Testis (tissue), 3 donors: ENCODE data around the gene ZNF302. TPM values are rescaled to one million over a fixed set of nuclear protein-coding genes. Genes with fewer than 3 reads are reported as not detected.
"Not testable (repeated sequence)": the region's sequence is repeated elsewhere in the genome, so short reads cannot be mapped to it uniquely, and the experiment has no call there.

ENCODE experiments used
- DNase-seq: peaks from one replicate; pipeline ENCODE4 v3.0.0-alpha.2; 2019
- H3K27ac ChIP-seq, 2 donors: fragments of 200-600 bp; sonication (generic); one replicate each; pipeline ENCODE4 v1.5.1; 2019
- H3K27me3 ChIP-seq: fragments of 200-600 bp; sonication (generic); one replicate; pipeline ENCODE4 v1.5.1; 2019
- H3K36me3 ChIP-seq: fragments of 200-600 bp; sonication (generic); one replicate; pipeline ENCODE4 v1.5.1; 2017; ENCODE audit warnings: low read depth; ENCODE audit errors: missing control alignments
- H3K4me1 ChIP-seq: fragments of 200-600 bp; sonication (generic); one replicate; pipeline ENCODE4 v1.5.1; 2019
- H3K4me3 ChIP-seq, 2 donors: fragments of 200-600 bp; sonication (generic); one replicate each; pipeline ENCODE4 v1.5.1; 2017 to 2019
- H3K9me3 ChIP-seq: fragments of 200-600 bp; sonication (generic); one replicate; pipeline ENCODE4 v1.5.1; 2017
- CTCF ChIP-seq, 3 experiments: fragments of 450-650 bp in 2 of 3; fragments of 200-600 bp in 1 of 3; sonication (generic) in 1 of 3; IDR thresholded peaks; one replicate each; pipeline ENCODE4 v1.5.1; 2016 to 2019; ENCODE audit warnings: antibody characterized with exemption in 3 of 3, mild to moderate bottlenecking in 2 of 3, moderate library complexity in 1 of 3
- POLR2A ChIP-seq: fragments of 450-650 bp; IDR thresholded peaks from one replicate; pipeline ENCODE4 v1.6.1; 2017; ENCODE audit warnings: antibody characterized with exemption, mild to moderate bottlenecking, moderate library complexity
- WGBS, 2 donors: methylation state at CpG; one replicate each; pipeline ENCODE4 v1.1.5; 2018; 5-methylcytosine and 5-hydroxymethylcytosine counted together
- intact Hi-C: fragments of 100-400 bp; cut with DNase I; formaldehyde crosslinking; loops from one replicate; pipeline ENCODE4 v1.15.1; 2023; ENCODE audit warnings: low total_unique reads
- polyA plus RNA-seq: library from polyadenylated mRNA; stranded (reverse); fragments of 350-450 nt; fragmentation: Illumina TruSeq; extraction: RNeasy Lipid Tissue Mini Kit (QIAGEN cat#74804); gene quantifications from one replicate; pipeline ENCODE4 v1.2.3, GENCODE V29; 2014; ENCODE audit warnings: low read depth, low replicate concordance; ENCODE audit not compliant: insufficient read depth
- total RNA-seq, 2 donors: library from RNA; depleted of rRNA; stranded (reverse); fragments of >200 nt; gene quantifications; one replicate each; pipeline ENCODE4 v1.2.3, GENCODE V29; 2016

The ZNF302 gene
- total and polyA plus RNA-seq, 3 donors from 2014 or later: 24.1 to 50.8 (median 36.7) TPM

GRCh38 chr19:34676697-34677385 is 637 bp upstream of the ZNF302 start, which contains the start of gene SCGB2B2:
SCGB2B2 (minus strand) TSS chr19:34677159; CDS start chr19:34594563, 82,596 bp downstream.
- DNase-seq: no peak
- Histone ChIP-seq H3K4me1 (no peaks in the 10 kb centered on the region), H3K36me3 (no peaks in the 10 kb centered on the region), H3K9me3 (no peaks in the 10 kb centered on the region), H3K27me3 (no peaks in the 10 kb centered on the region), H3K4me3 (peak within 1 kb of the TSS; percentile 78 to 83), H3K27ac (peak within 1 kb of the TSS; percentile 94 to 95)
- WGBS, 2 donors: 4 to 5% methylated on average over 25 to 26 of the region's 26 CpGs
- TF ChIP-seq POLR2A: no peak
- no peak for TF ChIP-seq CTCF (IDR thresholded peaks at IDR 0.05)
- intact Hi-C loops: loop anchor here (5.0 kb wide), 1 partner anchor 55 kb away; the partner anchor contains the start of gene ZNF181

- Histone ChIP-seq H3K27ac (peak overlapping the region; percentile 94 to 95), H3K4me1 (no peaks in the 10 kb centered on the region), H3K36me3 (no peaks in the 10 kb centered on the region), H3K27me3 (no peaks in the 10 kb centered on the region), H3K9me3 (no peaks in the 10 kb centered on the region), H3K4me3 (peak overlapping the region; percentile 78 to 83)
- DNase-seq: no peak
- TF ChIP-seq CTCF (IDR thresholded peaks at IDR 0.05): no peak
- TF ChIP-seq POLR2A: no peak
- intact Hi-C loops: loop anchor here (5.0 kb wide), 1 partner anchor 54 kb away; the partner anchor contains the start of gene ZNF181
- 2 to 3% methylated on average over 20 of the region's 20 CpGs for WGBS, 2 donors
Observed at GRCh38 chr19:34678085-34678412, 571 bp downstream of the ZNF302 start.

- TF ChIP-seq CTCF (IDR thresholded peaks at IDR 0.05) (no peak), POLR2A (no peak)
- intact Hi-C loops: loop anchor here (5.0 kb wide), 1 partner anchor 54 kb away; the partner anchor contains the start of gene ZNF181
- WGBS, 2 donors: 31 to 48% methylated on average over 10 of the region's 10 CpGs
- H3K4me1 ChIP-seq: no peaks in the 10 kb centered on the region
- peak overlapping the region in 1 of 2 donors; percentile 95 for H3K27ac ChIP-seq
- H3K36me3 ChIP-seq: no peaks in the 10 kb centered on the region
- no peaks in the 10 kb centered on the region for H3K27me3 ChIP-seq
- no peak for DNase-seq
- peak overlapping the region; percentile 78 to 83 for H3K4me3 ChIP-seq
- H3K9me3 ChIP-seq: no peaks in the 10 kb centered on the region
Observed at GRCh38 chr19:34678421-34678820, 943 bp downstream of the ZNF302 start.

- no peak overlapping the region for H3K4me3 ChIP-seq
- intact Hi-C loops: no loop called here
- H3K27me3 ChIP-seq: no peaks in the 10 kb centered on the region
- no peaks in the 10 kb centered on the region for H3K4me1 ChIP-seq
- H3K27ac ChIP-seq: no peak overlapping the region
- TF ChIP-seq POLR2A (no peak), CTCF (IDR thresholded peaks at IDR 0.05) (no peak)
- 95 to 97% methylated on average over 9 of the region's 9 CpGs for WGBS, 2 donors
- no peaks in the 10 kb centered on the region for H3K36me3 ChIP-seq
- H3K9me3 ChIP-seq: no peaks in the 10 kb centered on the region
- no peak for DNase-seq
Observed at GRCh38 chr19:34681478-34681877, 4.0 kb downstream of the ZNF302 start.

GRCh38 chr19:34685266-34685665 is 7.8 kb downstream of the ZNF302 start:
- intact Hi-C loops, H3K27me3 ChIP-seq, H3K4me1 ChIP-seq, H3K36me3 ChIP-seq, H3K9me3 ChIP-seq, H3K27ac ChIP-seq, DNase-seq, H3K4me3 ChIP-seq: not testable (repeated sequence)
- WGBS, 2 donors: 98 to 99% methylated on average over 5 of the region's 5 CpGs
